HG02642 (cell line): ENCODE measurements around the gene FUT1.
"Not testable (repeated sequence)": the region's sequence is repeated elsewhere in the genome, so short reads cannot be mapped to it uniquely, and the experiment has no call there.

Source experiments
- ATAC-seq: cut with Tn5 transposase; IDR thresholded peaks from one replicate; pipeline ENCODE4 v1.9.1; 2021; ENCODE audit warnings: mild to moderate bottlenecking; ENCODE audit not compliant: unreplicated experiment, poor library complexity

Gene FUT1

DNA sequence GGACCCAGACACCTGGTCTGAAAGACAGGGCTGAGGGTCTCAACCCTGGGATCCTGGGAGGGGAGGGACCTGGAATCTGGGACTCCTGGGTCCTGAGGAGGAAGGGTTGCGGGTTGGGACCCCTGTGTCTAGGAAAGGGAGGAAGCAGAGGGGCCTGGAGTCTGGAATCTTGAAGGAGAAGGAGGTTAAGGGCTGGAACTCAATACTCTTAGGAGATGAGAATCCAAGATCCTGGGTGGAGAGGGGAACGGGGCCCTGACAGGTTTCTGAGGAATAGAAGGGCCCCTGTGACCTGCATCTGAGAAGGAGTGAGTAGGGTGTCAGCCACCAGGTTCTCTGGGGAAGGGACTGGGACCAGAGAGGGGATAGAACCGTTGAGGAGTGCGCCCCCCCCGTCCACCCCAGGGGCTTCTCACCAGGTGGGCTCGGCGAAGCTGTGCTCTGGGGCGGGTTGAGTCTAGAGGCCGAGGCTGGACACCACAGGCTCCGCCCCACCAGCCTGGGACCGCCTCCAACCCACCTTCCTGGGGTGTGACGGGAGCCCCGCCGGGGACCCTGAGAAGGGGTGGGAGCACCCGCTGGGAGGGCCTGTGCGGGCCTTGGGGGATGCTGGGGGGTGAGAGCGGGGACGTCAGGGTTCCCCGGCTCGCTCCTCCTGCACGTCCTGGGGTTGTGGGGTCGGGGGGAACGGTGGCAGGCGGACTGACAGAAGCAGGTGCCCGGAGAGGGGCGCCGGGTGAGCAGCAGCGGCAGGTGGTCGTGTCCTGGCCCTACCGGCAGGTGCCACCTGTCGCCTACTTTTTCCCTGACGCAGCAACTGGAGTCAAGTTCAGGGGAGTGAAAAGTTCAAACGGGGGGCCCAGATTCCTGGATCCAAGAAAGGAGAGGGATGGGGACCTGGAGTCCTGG, 32.9 kb downstream of the FUT1 start, which contains the start of gene MAMSTR:
TSS of gene MAMSTR (minus strand) at position 463 of the 909 bp plus-strand sequence. CDS start 694 bp downstream, outside the sequence.
- no peak for ATAC-seq

DNA sequence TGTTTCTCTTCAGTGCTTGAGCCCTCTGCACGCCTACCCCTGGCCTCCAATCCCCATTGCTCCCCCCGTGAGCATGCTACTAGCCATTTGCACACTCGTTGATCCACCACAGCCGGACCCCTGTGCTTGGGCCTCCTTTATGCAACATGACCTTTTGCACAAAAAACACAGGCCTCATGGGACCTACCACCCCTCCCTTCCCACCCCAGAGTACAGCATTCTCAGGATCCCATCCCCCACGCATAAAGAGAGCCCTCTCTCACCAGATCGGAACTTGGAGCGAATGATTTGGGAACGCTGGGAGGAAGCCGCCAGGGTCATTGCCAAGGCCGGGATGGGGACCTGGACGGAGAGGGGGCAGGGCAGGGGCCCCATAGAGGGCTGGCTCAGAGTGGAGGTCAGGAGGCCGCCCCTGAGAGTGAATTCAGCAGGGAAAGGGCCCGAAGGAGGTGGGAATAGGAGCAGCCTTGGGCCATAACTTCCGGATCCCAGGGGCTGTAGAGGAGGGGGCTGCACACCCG, 33.7 kb downstream of the FUT1 start:
- ATAC-seq: no peak

DNA sequence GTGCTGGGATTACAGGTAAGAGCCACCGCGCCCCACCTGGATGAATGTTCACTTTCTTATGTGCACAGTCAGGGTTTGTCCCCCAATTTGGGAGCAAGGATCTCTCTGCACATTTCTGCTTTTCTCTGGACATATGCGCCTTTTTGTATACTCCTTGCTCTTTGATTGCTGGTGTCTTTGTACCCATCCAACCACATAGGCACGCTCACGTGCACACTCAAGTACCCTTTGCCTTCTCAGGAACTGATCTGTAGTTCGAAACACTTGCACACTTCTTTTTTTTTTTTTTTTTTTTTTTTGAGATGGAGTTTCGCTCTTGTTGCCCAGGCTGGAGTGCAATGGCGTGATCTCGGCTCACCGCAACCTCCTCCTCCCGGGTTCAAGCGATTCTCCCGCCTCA, 34.3 kb downstream of the FUT1 start:
- not testable (repeated sequence) for ATAC-seq

DNA sequence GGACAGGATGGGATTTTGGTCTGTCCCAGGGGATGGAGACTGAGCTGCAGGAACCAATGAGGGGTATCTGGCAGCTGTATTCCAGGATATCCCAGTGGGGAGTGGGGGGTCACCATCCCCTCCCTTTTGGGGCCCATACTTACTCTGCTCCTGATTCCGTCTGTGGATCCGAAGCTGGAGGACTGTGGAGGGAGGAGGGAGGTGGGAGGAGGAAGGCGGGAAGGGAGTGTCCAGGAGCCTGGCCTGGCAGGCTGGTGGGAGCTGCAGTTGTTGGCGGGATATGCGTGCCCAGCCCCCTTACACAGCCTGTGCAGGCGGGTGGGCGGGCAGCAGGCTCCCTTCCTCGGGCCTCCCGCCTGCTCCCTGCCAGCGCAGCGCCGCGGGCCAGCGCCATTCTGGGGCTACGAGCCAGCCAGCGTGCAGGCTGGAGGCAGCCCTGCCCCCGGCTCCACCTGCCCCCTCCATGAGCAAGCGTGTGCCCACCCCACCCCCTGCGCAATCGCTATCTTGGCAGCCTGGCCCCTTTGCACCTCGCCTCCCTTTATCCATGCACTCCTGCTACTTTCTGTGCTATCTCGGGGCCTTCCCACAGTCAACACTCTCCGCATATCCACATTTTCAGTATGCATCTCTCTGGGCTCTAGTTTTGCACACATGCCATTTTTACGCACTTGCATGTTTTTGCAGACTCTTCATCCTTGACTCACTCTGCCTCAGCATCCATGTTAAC, 35.7 kb downstream of the FUT1 start:
- no peak for ATAC-seq

DNA sequence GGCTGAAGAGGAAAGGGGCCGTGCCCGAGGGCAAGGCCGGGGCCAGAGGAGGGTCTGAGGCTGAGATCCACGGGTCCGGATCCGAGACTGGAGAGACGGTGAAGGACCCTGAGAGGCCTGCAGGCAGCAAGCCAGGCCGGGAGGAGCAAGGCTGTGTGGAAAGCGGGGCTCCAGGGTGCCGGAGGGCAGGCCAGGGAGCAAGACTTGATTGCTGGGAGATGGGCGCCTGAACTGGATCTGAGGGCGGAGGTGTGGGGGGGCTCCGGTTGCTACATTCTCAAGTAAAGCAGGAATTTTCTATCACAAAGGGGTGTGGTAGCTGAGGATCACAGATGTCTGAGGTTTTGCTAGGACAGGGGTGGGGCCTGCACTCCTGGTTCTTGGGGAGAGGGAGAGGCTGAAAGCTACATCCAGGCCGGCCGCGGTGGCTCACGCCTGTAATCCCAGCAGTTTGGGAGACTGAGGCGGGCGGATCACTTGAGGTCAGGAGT, 36.7 kb downstream of the FUT1 start:
- ATAC-seq: no peak

DNA sequence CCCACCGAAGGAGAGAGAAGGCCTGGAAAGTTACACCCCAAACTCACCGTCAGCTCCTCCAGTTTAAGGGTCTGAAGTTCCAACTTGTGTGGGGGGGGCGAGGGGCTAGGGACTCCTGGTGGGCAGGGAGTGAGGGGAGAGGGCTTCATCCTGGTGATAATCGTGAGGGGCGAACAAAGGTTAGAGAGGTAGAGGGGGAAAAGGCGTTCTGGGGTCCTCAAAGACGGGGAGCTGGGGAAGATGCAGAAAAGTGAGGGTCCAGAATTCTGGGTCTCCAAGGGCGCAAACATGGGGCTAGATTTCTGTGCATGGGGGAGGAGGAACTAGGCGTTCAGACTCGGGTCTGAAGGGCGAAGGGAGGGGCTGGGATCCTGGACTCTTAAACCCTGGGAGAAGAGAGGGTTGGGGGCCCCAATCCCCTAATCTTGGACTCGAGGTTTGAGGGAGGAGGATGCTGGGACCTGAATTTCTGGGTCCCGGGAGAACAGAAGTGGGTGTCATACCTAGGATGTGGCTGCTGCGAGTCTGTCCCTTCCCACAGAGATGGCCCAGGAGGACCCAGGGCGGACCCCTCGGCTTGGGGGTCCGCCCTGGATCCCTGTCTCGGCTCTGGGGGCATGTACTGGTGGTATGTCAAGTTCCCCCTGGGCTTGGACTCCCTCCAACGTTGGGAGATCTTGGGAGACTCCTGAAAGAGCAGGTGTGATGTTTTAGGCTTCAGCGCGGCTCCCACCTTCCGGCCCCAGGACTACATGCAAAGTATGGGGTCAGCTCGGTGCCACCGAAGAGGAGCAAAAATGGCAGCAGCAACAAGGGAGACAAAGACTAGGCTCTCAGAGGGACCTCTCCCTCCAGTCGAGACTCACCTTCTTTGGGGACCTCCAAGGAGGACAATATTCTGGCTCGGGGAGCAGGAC, 37.4 kb downstream of the FUT1 start:
- no peak for ATAC-seq

DNA sequence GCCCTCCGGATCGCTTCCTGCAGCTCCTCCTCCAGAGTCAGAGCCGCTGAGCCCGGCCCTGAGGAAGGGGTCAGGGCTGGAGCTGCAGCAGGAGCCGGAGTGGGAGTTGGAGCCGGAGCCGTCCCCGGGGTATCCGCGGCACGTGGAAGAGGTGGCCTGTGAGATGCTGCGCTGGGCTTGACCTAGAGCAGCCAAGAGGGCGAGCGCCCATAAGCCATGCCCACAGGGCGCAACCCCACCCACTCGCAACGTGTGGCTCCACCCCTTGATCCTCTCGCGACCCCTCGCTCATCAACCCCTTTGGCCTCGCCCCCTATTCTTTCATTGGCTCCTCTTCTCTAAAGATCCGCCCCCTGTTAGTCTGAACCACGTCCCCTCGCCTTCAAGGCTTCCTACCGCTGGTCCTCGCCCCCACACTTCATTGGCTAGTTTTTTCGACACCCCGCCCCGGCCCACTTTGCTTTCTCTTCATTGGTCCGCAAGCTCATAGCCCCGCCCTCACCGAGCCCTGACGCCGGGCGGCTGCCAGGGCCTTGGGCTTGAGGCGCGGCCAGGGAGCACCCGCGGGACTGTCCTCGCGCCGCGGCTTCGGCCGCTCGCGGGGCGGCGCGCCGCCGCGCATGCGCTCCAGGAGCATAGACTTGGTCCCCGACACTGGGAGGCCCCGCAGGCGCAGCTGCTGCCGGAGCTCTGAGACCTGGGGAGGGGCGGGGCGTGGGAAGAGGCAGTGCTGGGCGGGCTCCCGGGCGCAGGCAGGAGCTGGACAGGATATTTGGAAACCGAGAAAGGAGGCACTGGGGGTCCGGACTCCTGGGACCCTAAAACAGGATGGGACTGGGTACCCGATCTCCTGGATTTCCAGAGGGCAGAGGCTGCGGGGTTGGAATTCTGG, 38.3 kb downstream of the FUT1 start:
- peak; percentile 89 for ATAC-seq

DNA sequence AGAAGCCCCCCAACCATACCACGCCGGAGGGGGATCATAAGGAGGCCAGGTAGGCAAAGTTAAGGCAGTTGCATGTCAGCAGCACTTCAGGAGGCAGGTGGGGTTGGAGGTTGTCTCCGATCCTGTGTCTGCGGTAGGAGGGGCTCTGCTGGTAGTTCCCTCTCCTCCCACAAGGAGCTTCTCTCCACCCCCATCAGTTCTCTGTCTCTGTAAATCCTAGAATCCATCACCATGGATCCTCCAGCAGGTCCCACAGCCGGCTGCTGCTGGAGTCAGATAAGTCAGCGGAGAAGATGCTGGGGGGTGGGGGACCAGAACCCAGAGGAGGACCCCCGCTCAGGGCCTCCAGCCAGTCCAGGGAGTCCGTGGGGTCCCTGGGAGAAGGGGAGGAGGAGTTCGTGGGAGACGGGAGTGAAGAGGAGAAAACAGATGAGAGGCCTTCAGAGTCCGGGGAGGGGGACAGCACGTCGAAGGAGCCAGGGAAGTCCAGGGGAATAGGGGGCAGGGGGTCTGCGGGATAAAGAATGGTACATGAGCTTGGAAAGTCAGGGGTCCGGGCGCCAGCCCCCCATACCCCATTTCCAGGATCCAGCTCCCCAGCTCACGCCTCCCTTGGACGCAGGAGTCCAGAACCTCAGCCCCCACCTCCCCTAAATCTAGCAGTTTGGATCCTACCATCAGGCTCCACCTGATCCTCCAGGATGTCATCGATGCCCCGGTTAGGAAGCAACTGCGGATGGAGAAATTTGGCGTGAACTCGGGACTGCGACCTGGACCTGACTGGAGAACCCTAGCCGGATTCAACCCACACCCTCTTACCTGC, 39.2 kb downstream of the FUT1 start:
- no peak for ATAC-seq

DNA sequence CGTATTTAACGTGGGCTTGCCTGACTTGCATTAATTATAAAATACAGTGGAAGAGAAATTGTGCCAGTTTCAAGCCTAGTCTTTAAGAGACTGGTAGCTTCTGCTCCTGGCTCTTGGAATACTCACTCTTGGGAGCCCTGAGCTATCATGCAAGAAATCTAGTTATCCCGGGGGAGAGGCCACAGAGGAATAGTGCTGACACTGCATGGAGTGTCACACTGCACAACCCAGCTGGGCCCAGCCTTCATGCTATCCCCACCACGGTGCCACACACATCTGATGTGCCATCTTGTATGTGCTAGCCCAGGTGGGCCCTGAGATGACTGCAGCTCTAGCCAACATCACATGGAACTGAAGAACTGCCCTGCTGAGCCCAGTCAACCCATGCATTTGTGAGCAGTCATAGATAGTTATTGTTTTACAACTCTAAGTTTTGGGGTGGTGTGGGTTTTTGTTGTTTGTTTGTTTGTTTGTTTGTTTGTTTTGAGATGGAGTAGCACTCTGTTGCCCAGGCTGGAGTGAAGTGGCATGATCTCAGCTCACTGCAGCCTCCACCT, 41.3 kb downstream of the FUT1 start:
- no peak for ATAC-seq

DNA sequence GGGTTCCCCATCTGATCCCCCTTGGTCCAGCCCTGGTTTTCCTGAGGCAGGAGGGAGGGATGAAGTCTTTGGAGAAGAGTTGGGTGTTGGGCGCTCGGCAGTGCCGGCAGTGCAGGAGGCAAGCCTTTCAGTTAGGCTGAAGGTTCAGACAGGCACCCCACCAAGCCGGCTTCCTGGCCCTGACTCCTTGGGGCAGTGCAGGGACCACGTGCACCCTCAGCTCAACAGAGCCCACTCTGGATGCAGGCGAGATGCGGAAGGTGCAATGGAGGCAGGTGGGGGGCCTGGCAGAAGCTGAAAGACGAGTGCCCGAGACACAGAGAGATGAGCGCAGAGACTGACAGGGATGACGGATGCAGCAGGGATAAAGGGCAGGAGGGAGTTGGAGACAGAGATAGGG, 44.0 kb downstream of the FUT1 start:
- ATAC-seq: no peak

DNA sequence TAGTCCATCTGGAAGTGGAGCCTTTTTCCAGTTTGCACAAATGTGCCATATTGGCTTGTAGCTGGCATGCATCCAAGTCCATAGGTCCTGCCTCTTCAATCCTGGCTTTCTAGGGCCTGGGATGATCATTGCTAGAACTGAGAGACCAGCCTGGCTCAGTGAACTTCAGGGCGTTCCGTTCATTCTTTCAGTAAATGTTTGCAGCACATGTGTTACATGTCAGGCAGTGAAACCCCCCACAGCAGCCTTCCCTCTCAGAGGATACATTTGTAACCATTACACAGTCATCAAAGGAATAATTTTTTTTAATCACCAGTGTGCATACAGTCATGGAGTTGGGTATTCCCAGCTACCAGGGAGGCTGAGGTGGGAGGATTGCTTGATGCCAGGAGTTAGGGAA, 47.0 kb downstream of the FUT1 start:
- no peak for ATAC-seq

DNA sequence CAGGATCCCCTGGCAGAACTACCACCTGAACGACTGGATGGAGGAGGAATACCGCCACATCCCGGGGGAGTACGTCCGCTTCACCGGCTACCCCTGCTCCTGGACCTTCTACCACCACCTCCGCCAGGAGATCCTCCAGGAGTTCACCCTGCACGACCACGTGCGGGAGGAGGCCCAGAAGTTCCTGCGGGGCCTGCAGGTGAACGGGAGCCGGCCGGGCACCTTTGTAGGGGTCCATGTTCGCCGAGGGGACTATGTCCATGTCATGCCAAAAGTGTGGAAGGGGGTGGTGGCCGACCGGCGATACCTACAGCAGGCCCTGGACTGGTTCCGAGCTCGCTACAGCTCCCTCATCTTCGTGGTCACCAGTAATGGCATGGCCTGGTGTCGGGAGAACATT, 49.1 kb downstream of the FUT1 start:
- no peak for ATAC-seq

DNA sequence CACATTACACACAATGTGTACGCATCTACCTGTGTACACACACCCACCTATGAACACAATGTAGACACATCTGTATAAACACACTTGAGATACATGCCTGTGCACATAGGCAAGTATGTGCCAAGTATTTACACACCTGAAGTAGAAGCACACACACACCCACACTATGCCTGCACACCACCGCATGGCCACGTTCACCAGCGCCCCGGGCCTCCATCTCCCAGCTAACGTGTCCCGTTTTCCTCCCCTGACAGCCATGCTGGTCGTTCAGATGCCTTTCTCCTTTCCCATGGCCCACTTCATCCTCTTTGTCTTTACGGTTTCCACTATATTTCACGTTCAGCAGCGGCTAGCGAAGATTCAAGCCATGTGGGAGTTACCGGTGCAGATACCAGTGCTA, 49.7 kb downstream of the FUT1 start:
- ATAC-seq: no peak

DNA sequence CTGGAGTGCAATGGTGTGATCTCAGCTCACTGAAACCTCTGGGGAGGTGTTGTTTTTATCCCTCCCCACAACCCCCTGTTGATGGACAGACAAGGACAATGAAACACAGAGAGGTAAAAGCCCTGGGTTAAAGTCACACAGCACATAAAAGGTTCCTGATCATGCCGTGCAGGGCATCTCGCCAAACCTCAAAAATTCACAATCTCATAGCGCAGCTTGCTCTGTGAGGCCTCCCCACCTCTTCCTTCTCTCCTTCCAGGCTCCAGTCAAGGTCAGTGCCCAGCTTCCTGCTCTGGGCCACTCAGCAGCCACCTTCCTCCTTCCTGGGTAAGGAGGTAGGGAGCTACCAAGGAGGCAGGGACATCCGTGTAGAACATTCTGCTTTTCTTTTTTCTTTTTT, 54.4 kb downstream of the FUT1 start:
- no peak for ATAC-seq
